Measurements from ENCODE around the gene FAM53C.

GRCh38 chr5:138330813-138331448 is 7.1 kb upstream of the FAM53C start:
- TF ChIP-seq CTCF (IDR thresholded peaks at IDR 0.05): no peak
- TF ChIP-seq POLR2A (IDR thresholded peaks at IDR 0.05): no peak

Data from esophagus squamous epithelium (tissue), 4 donors.